ENCODE measurements around the gene ADARB2. TPM values are rescaled to one million over a fixed set of nuclear protein-coding genes. Genes with fewer than 3 reads are reported as not detected.

Gene ADARB2
- total and polyA plus RNA-seq, 10 of the 15 experiments (the other 5 are each of a cell fraction or from before 2014, with no cell fraction given), result 0.02 to 4.1 (median 0.76) TPM

DNA sequence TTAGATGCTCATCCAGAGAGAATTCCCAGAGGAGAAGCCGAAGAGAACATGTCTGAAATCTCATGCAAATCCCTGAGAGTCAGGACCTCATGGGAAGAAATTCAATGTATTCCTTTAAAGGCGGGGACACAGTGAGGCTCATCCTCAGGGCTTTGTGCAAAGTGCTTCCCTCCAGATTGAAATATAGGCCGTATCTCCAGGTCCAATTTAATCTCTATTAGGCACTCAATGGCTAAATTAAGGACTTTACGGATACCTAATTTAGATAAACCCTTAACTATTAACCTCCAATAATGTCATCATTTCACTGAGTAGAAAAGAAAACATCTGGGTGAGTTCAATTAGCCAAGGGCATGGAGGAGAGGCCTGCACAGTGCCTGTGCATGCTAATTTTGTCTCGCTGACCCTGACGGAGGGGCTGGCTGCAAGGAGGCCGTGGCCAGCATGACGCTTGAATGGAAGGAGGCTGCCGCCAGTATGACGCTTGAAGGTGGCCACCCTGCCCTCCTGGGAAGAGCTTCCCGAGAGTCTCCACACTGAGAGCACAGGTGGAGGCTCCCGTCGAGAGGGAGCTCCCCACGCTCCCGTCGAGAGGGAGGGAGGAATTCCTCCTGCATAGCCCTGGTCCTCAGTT, 287.6 kb downstream of the ADARB2 start:
- no peaks in the 10 kb centered on the region for H3K4me1 ChIP-seq (ENCODE audit: control insufficient read depth, insufficient read depth, low read length)
- 63% methylated on average over 16 of the region's 16 CpGs for WGBS (ENCODE audit: insufficient coverage, insufficient replicate concordance, low lambda C conversion rate, missing lambda C conversion rate)
- ATAC-seq, result no peak
- no peaks in the 10 kb centered on the region; the same call in 2 of the 3 replicates for H3K9me3 ChIP-seq (replicated peaks; ENCODE audit: control insufficient read depth, insufficient read depth, low read length)
- H2AFZ ChIP-seq (ENCODE audit: control insufficient read depth, low read depth, low read length), result no peak overlapping the region
- H3K79me2 ChIP-seq (ENCODE audit: control insufficient read depth, insufficient read depth, low read length), result no peaks in the 10 kb centered on the region
- no TSS peak for BruUV-seq (replicated peaks)
- ChIA-PET RAD21 (ENCODE audit: unreplicated experiment) (no interaction called here), POLR2A (interaction anchor here (1.1 kb wide), 1 partner anchor 16 kb away, joined by 3 read pairs; no protein-coding TSS in a partner anchor), CTCF (no interaction called here), SMC1A (ENCODE audit: uncharacterized antibody, unreplicated experiment) (interaction anchor here (1.0 to 4.3 kb wide), 2 partner anchors 18 to 34 kb away, joined by 3 to 11 read pairs; no protein-coding TSS in a partner anchor)
- no peak overlapping the region for H3K4me2 ChIP-seq (ENCODE audit: control insufficient read depth, insufficient read depth)
- no peak overlapping the region for H3K4me3 ChIP-seq
- intact Hi-C loops (cut with micrococcal nuclease; ENCODE audit: unreplicated experiment), result no loop called here
- no peaks in the 10 kb centered on the region for H4K20me1 ChIP-seq (ENCODE audit: control insufficient read depth, insufficient read depth)
- DNase-seq (ENCODE audit: low read depth, low spot score), result no peak
- no peaks in the 10 kb centered on the region for H3K36me3 ChIP-seq (ENCODE audit: control insufficient read depth in 2 of 2, insufficient read depth in 2 of 2, low read length in 1 of 2)
- in situ Hi-C loops (cut with MboI), result no loop called here
- no peak for FAIRE-seq
- no peaks in the 10 kb centered on the region for H3K27me3 ChIP-seq (replicated peaks in 1 of 2; ENCODE audit: control insufficient read depth in 2 of 2, insufficient read depth in 2 of 2, low read length in 1 of 2)
- no peak overlapping the region for H3K27ac ChIP-seq (ENCODE audit: control insufficient read depth, insufficient read depth)
- no peak overlapping the region for H3K9ac ChIP-seq (ENCODE audit: control insufficient read depth, insufficient read depth, low read length)
- no peak for TF ChIP-seq RUNX3 (IDR thresholded peaks at IDR 0.05; ENCODE audit: low read length)
- no peak for TF ChIP-seq BMI1 (IDR thresholded peaks at IDR 0.05; ENCODE audit: borderline replicate concordance)
- no peak for TF ChIP-seq FOXM1 (IDR thresholded peaks at IDR 0.05; ENCODE audit: low read depth, low read length)
- no peak for TF ChIP-seq NR2C2 (IDR thresholded peaks at IDR 0.05; ENCODE audit: borderline replicate concordance, control insufficient read depth, insufficient read length, low read depth)
- TF ChIP-seq EGR1 (IDR thresholded peaks at IDR 0.05; ENCODE audit: borderline replicate concordance in 1 of 2, low read depth in 2 of 2, low read length in 2 of 2), result no peak
- TF ChIP-seq ZNF384 (IDR thresholded peaks at IDR 0.05; ENCODE audit: borderline replicate concordance, low read depth, low read length), result no peak
- TF ChIP-seq TAF1 (IDR thresholded peaks at IDR 0.05; ENCODE audit: borderline replicate concordance, low read depth, low read length), result no peak
- TF ChIP-seq NFYA (IDR thresholded peaks at IDR 0.05; ENCODE audit: borderline replicate concordance, low read depth, low read length), result no peak
- TF ChIP-seq, protein P1, sequence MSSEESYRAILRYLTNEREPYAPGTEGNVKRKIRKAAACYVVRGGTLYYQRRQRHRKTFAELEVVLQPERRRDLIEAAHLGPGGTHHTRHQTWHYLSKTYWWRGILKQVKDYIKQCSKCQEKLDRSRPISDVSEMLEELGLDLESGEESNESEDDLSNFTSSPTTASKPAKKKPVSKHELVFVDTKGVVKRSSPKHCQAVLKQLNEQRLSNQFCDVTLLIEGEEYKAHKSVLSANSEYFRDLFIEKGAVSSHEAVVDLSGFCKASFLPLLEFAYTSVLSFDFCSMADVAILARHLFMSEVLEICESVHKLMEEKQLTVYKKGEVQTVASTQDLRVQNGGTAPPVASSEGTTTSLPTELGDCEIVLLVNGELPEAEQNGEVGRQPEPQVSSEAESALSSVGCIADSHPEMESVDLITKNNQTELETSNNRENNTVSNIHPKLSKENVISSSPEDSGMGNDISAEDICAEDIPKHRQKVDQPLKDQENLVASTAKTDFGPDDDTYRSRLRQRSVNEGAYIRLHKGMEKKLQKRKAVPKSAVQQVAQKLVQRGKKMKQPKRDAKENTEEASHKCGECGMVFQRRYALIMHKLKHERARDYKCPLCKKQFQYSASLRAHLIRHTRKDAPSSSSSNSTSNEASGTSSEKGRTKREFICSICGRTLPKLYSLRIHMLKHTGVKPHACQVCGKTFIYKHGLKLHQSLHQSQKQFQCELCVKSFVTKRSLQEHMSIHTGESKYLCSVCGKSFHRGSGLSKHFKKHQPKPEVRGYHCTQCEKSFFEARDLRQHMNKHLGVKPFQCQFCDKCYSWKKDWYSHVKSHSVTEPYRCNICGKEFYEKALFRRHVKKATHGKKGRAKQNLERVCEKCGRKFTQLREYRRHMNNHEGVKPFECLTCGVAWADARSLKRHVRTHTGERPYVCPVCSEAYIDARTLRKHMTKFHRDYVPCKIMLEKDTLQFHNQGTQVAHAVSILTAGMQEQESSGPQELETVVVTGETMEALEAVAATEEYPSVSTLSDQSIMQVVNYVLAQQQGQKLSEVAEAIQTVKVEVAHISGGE (CRISPR knock-in tag; IDR thresholded peaks at IDR 0.05), result no peak
- TF ChIP-seq, protein P2, sequence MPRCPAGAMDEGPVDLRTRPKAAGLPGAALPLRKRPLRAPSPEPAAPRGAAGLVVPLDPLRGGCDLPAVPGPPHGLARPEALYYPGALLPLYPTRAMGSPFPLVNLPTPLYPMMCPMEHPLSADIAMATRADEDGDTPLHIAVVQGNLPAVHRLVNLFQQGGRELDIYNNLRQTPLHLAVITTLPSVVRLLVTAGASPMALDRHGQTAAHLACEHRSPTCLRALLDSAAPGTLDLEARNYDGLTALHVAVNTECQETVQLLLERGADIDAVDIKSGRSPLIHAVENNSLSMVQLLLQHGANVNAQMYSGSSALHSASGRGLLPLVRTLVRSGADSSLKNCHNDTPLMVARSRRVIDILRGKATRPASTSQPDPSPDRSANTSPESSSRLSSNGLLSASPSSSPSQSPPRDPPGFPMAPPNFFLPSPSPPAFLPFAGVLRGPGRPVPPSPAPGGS (IDR thresholded peaks at IDR 0.05; ENCODE audit: borderline replicate concordance, insufficient read depth, low read depth, low read length, poor library complexity, severe bottlenecking), result no peak
- TF ChIP-seq, protein P3, sequence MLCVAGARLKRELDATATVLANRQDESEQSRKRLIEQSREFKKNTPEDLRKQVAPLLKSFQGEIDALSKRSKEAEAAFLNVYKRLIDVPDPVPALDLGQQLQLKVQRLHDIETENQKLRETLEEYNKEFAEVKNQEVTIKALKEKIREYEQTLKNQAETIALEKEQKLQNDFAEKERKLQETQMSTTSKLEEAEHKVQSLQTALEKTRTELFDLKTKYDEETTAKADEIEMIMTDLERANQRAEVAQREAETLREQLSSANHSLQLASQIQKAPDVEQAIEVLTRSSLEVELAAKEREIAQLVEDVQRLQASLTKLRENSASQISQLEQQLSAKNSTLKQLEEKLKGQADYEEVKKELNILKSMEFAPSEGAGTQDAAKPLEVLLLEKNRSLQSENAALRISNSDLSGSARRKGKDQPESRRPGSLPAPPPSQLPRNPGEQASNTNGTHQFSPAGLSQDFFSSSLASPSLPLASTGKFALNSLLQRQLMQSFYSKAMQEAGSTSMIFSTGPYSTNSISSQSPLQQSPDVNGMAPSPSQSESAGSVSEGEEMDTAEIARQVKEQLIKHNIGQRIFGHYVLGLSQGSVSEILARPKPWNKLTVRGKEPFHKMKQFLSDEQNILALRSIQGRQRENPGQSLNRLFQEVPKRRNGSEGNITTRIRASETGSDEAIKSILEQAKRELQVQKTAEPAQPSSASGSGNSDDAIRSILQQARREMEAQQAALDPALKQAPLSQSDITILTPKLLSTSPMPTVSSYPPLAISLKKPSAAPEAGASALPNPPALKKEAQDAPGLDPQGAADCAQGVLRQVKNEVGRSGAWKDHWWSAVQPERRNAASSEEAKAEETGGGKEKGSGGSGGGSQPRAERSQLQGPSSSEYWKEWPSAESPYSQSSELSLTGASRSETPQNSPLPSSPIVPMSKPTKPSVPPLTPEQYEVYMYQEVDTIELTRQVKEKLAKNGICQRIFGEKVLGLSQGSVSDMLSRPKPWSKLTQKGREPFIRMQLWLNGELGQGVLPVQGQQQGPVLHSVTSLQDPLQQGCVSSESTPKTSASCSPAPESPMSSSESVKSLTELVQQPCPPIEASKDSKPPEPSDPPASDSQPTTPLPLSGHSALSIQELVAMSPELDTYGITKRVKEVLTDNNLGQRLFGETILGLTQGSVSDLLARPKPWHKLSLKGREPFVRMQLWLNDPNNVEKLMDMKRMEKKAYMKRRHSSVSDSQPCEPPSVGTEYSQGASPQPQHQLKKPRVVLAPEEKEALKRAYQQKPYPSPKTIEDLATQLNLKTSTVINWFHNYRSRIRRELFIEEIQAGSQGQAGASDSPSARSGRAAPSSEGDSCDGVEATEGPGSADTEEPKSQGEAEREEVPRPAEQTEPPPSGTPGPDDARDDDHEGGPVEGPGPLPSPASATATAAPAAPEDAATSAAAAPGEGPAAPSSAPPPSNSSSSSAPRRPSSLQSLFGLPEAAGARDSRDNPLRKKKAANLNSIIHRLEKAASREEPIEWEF (IDR thresholded peaks at IDR 0.05; ENCODE audit: insufficient replicate concordance, low read depth, low read length), result no peak
- TF ChIP-seq TCF3 (IDR thresholded peaks at IDR 0.05; ENCODE audit: borderline replicate concordance, insufficient read depth, low read depth, low read length), result no peak
- no peak for TF ChIP-seq SPI1 (IDR thresholded peaks at IDR 0.05; ENCODE audit: borderline replicate concordance, insufficient read depth, low read depth, low read length)

All from GM12878 (cell line).